Adipocyte (in vitro differentiated cells): ENCODE data around the gene ZFPM1.

Experiments used
- DNase-seq: peaks from one replicate; pipeline ENCODE4 v3.0.0-alpha.2; 2015; ENCODE audit warnings: low read depth
- H3K27me3 ChIP-seq: replicated peaks from 2 replicates; pipeline ENCODE4 v1.7.0; 2013; ENCODE audit warnings: mild to moderate bottlenecking, low read length, moderate library complexity; ENCODE audit not compliant: control insufficient read depth, insufficient read depth
- H3K36me3 ChIP-seq: 2 replicates; pipeline ENCODE4 v1.7.0; 2013; ENCODE audit warnings: low read length, mild to moderate bottlenecking, moderate library complexity; ENCODE audit not compliant: control insufficient read depth, insufficient read depth, severe bottlenecking
- H3K4me1 ChIP-seq: 2 replicates; pipeline ENCODE4 v1.7.0; 2013; ENCODE audit warnings: mild to moderate bottlenecking, low read length, moderate library complexity; ENCODE audit not compliant: control insufficient read depth, insufficient read depth
- H3K4me3 ChIP-seq: 2 replicates; pipeline ENCODE4 v1.7.0; 2013; ENCODE audit warnings: mild to moderate bottlenecking, low read length, moderate library complexity
- H3K9ac ChIP-seq: 2 replicates; pipeline ENCODE4 v1.7.0; 2013; ENCODE audit warnings: mild to moderate bottlenecking, low read length, moderate library complexity
- H3K9me3 ChIP-seq: 2 replicates; pipeline ENCODE4 v1.7.0; 2013; ENCODE audit warnings: mild to moderate bottlenecking, low read length, moderate library complexity; ENCODE audit not compliant: control insufficient read depth

The ZFPM1 gene

DNA sequence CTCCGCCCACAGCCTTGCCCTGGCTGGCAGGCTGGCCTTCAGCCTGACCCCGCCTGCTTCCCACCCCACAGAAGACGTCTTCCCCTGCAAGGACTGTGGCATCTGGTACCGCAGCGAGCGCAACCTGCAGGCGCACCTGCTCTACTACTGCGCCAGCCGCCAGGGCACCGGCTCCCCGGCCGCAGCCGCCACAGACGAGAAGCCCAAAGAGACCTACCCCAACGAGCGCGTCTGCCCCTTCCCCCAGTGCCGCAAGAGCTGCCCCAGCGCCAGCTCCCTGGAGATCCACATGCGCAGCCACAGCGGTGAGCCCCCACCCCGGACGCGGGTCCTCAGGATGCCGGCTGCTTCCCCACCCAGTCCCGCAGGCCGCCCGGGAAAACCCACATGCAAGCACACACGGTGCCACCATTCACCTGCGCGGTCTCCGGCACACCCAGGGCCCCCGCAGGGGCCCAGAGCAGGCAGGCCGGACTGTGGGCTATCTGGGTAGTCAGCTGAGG lies 78.9 kb downstream of the ZFPM1 start:
- Histone ChIP-seq H3K9me3 (no peaks in the 10 kb centered on the region), H3K4me1 (peaks cover 5% of the 10 kb centered on the region), H3K36me3 (no peaks in the 10 kb centered on the region), H3K4me3 (no peak overlapping the region), H3K27me3 (no peaks in the 10 kb centered on the region), H3K9ac (no peak overlapping the region)
- DNase-seq, result no peak

GRCh38 chr16:88532434-88533241 lies 79.6 kb downstream of the ZFPM1 start:
- Histone ChIP-seq H3K9ac (no peak overlapping the region), H3K9me3 (no peaks in the 10 kb centered on the region), H3K36me3 (no peaks in the 10 kb centered on the region), H3K4me3 (no peak overlapping the region), H3K4me1 (peaks cover 5% of the 10 kb centered on the region), H3K27me3 (no peaks in the 10 kb centered on the region)
- DNase-seq, result no peak

DNA sequence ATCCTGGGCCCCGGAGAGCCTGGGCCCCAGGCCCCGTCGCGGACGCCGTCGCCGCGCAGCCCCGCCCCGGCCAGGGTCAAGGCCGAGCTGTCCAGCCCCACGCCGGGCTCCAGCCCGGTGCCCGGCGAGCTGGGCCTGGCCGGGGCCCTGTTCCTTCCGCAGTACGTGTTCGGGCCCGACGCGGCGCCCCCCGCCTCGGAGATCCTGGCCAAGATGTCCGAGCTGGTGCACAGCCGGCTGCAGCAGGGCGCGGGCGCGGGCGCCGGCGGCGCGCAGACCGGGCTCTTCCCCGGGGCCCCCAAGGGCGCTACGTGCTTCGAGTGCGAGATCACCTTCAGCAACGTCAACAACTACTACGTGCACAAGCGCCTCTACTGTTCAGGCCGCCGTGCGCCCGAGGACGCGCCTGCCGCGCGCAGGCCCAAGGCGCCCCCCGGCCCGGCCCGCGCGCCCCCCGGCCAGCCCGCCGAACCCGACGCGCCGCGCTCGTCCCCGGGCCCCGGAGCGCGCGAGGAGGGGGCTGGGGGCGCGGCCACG lies 80.4 kb downstream of the ZFPM1 start:
- peak overlapping the region; percentile 58 for H3K9ac ChIP-seq
- H3K27me3 ChIP-seq, result peaks cover 3% of the 10 kb centered on the region
- no peaks in the 10 kb centered on the region for H3K36me3 ChIP-seq
- peak overlapping the region; percentile 52 for H3K4me3 ChIP-seq
- peak; percentile 68 for DNase-seq
- peaks cover 5% of the 10 kb centered on the region for H3K4me1 ChIP-seq
- no peaks in the 10 kb centered on the region for H3K9me3 ChIP-seq

- no peaks in the 10 kb centered on the region for H3K9me3 ChIP-seq
- peak overlapping the region; percentile 80 for H3K4me3 ChIP-seq
- H3K36me3 ChIP-seq, result no peaks in the 10 kb centered on the region
- DNase-seq, result peak; percentile 89
- peak overlapping the region; percentile 82 for H3K9ac ChIP-seq
- peaks cover 5% of the 10 kb centered on the region for H3K4me1 ChIP-seq
- peaks cover 5% of the 10 kb centered on the region for H3K27me3 ChIP-seq
These were observed 81.0 kb downstream of the ZFPM1 start for GRCh38 chr16:88533932-88534637.

DNA sequence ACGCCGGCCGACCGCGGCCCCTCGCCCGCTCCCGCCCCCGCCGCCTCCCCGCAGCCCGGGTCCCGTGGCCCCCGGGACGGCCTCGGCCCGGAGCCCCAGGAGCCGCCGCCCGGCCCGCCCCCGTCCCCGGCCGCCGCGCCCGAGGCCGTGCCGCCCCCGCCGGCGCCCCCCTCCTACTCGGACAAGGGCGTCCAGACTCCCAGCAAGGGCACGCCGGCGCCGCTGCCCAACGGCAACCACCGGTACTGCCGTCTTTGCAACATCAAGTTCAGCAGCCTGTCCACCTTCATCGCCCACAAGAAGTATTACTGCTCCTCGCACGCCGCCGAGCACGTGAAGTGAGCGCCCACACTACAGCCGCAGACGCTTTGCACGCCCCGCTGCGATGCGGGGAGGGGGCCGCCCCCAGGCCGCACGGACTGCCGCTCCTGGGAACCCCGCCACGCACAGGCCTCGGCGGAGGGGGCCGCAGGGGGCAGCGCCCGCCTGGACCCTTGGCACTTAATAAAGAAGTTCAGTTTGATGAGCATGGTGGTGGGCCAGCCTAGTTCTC lies 81.6 kb downstream of the ZFPM1 start:
- DNase-seq, result peak; percentile 74
- Histone ChIP-seq H3K9me3 (no peaks in the 10 kb centered on the region), H3K9ac (peak overlapping the region; percentile 54), H3K36me3 (no peaks in the 10 kb centered on the region), H3K4me1 (peaks cover 5% of the 10 kb centered on the region), H3K4me3 (peak overlapping the region; percentile 80), H3K27me3 (peaks cover 11% of the 10 kb centered on the region)

GRCh38 chr16:88535191-88535856 lies 82.2 kb downstream of the ZFPM1 start:
- no peak for DNase-seq
- H3K9me3 ChIP-seq, result no peaks in the 10 kb centered on the region
- peak overlapping the region; percentile 75 for H3K4me3 ChIP-seq
- H3K36me3 ChIP-seq, result no peaks in the 10 kb centered on the region
- H3K4me1 ChIP-seq, result peaks cover 5% of the 10 kb centered on the region
- peak overlapping the region; percentile 54 for H3K9ac ChIP-seq
- peaks cover 17% of the 10 kb centered on the region for H3K27me3 ChIP-seq

DNA sequence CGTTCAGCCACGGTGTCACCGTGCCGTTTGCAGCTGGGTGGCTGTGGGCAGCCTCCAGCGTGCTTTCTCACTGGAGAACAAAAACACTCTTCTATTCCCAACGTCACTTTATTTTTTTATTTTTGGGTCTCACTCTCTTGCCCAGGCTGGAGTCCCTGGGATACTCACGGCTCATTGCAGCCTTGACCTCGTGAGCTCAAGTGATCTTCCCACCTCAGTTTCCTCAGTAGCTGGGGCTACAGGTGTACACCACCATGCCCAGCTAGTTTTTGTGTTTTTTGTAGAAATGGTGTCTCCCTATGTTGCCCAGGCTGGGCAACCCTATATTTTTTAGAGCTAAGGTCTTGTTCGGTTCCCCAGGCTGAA lies 82.8 kb downstream of the ZFPM1 start:
- H3K9ac ChIP-seq, result no peak overlapping the region
- H3K27me3 ChIP-seq, result peaks cover 23% of the 10 kb centered on the region
- H3K36me3 ChIP-seq, result no peaks in the 10 kb centered on the region
- no peak for DNase-seq
- H3K9me3 ChIP-seq, result no peaks in the 10 kb centered on the region
- no peak overlapping the region for H3K4me3 ChIP-seq
- H3K4me1 ChIP-seq, result peaks cover 5% of the 10 kb centered on the region

- H3K9me3 ChIP-seq, result peaks cover 5% of the 10 kb centered on the region
- H3K36me3 ChIP-seq, result no peaks in the 10 kb centered on the region
- no peak for DNase-seq
- H3K27me3 ChIP-seq, result peaks cover 27% of the 10 kb centered on the region
- no peak overlapping the region for H3K4me3 ChIP-seq
- no peak overlapping the region for H3K9ac ChIP-seq
- H3K4me1 ChIP-seq, result peaks cover 5% of the 10 kb centered on the region
These were observed 83.4 kb downstream of the ZFPM1 start for GRCh38 chr16:88536510-88536909.

DNA sequence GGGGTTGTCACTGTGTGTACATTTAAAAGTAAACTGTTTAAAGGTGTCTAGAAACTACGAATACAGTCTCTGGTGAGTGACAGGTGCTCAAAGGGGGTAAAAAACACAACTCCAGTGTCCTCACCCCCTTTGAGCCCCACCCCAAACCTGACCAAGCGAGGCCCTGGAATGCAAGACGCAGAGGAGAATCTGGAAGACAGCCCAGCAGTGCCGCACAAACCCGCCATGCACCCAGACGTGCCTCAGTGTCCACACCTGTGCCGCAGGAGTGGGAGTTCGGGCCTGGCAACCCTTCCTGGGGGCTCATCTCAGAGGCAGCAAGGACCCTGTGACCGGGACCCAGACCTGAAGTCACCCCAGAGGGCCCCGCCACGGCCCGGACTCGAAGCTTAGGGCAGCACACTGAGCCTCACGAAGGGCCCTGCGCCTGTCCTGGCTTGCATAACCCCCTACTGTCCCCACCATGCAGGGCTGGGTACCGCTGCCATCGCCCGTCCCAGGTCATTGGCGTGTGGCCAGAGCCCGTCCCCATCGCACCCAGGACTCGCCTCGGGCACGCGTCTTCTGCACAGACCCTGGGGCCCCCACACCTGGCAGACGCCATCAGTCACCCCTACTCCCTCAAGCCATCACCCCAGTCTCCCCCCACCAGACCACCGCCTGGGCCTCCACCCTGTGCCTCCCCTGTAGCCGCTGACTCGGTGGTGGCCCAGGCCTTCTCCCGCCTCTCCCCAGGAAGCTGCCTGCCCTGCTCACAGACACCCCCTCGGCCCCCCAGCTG lies 84.1 kb downstream of the ZFPM1 start:
- Histone ChIP-seq H3K9ac (no peak overlapping the region), H3K4me1 (peaks cover 5% of the 10 kb centered on the region), H3K36me3 (no peaks in the 10 kb centered on the region), H3K27me3 (peaks cover 33% of the 10 kb centered on the region), H3K9me3 (peaks cover 12% of the 10 kb centered on the region), H3K4me3 (no peak overlapping the region)
- DNase-seq, result no peak

GRCh38 chr16:88537859-88538258 lies 84.8 kb downstream of the ZFPM1 start:
- no peak overlapping the region for H3K9ac ChIP-seq
- H3K4me3 ChIP-seq, result no peak overlapping the region
- peaks cover 19% of the 10 kb centered on the region for H3K9me3 ChIP-seq
- H3K27me3 ChIP-seq, result peaks cover 35% of the 10 kb centered on the region
- no peaks in the 10 kb centered on the region for H3K36me3 ChIP-seq
- peaks cover 5% of the 10 kb centered on the region for H3K4me1 ChIP-seq
- no peak for DNase-seq
